ENCODE results near the gene LEKR1.

GRCh38 chr3:157001221-157001957, 175.2 kb downstream of the LEKR1 start:
- TF ChIP-seq CTCF (IDR thresholded peaks at IDR 0.05) (no peak), POLR2A (IDR thresholded peaks at IDR 0.05) (no peak)
